GM19463 (cell line): ENCODE results near the gene PLEKHA1.

Experiments used
- ATAC-seq: cut with Tn5 transposase; IDR thresholded peaks from one replicate; pipeline ENCODE4 v1.9.1; 2021; ENCODE audit warnings: mild to moderate bottlenecking, moderate library complexity; ENCODE audit not compliant: unreplicated experiment

PLEKHA1 gene

DNA sequence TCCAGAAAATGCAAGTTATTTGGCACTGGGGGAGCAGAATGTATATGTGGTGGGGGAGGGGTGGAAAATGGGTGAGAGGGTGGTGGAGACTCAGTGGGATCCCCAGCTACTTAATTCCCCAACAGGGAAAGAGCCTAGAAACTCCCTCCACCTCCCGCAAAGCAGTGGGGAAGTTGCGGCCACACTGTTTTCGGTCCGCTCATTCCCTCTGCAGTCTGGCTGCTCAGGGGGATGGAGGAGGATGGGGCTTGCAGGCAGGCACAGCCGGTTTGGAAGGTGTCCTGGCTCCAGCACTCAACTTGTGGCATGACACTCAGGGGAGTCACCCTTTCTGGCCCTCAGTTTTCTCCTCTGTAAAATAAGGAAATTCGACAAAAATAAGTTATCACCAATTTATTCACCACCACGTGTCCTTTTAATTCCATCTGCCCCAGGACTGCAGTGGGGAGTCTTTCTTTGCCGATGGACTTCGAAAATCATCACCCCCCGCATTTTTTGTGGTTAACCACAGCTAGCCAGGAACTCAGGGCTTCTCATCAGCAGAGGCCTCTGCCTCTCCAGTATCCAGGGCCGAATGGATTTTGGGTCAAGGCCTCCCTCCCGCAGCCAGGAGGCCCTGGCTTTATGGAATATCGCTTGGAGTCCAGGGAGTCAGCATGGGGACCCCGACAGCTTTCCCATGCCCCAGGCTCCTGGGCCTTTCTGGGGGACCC lies 85.2 kb downstream of the PLEKHA1 start:
- no peak for ATAC-seq

DNA sequence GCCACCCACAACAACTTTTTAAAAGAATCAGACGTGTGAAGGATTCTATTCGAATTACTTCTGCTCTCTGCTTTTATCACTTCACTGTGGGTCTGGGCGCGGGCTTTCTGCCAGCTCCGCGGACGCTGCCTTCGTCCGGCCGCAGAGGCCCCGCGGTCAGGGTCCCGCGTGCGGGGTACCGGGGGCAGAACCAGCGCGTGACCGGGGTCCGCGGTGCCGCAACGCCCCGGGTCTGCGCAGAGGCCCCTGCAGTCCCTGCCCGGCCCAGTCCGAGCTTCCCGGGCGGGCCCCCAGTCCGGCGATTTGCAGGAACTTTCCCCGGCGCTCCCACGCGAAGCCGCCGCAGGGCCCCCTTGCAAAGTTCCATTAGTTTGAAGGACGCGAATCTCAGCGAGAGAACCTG lies 86.4 kb downstream of the PLEKHA1 start:
- ATAC-seq = no peak

DNA sequence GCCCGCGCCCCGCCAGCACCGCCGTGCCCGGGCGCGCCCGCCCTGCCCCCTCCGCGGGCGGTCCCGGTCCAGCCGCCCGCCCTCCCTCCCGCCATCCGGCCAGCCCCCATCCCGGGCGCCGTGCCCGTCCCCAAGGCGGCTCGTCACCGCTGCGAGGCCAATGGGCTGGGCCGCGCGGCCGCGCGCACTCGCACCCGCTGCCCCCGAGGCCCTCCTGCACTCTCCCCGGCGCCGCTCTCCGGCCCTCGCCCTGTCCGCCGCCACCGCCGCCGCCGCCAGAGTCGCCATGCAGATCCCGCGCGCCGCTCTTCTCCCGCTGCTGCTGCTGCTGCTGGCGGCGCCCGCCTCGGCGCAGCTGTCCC lies 86.8 kb downstream of the PLEKHA1 start, which contains the start of gene HTRA1:
HTRA1 (plus strand) TSS at position 187 of the 362 bp plus-strand sequence; CDS start at position 287, 100 bp downstream.
- no peak for ATAC-seq

DNA sequence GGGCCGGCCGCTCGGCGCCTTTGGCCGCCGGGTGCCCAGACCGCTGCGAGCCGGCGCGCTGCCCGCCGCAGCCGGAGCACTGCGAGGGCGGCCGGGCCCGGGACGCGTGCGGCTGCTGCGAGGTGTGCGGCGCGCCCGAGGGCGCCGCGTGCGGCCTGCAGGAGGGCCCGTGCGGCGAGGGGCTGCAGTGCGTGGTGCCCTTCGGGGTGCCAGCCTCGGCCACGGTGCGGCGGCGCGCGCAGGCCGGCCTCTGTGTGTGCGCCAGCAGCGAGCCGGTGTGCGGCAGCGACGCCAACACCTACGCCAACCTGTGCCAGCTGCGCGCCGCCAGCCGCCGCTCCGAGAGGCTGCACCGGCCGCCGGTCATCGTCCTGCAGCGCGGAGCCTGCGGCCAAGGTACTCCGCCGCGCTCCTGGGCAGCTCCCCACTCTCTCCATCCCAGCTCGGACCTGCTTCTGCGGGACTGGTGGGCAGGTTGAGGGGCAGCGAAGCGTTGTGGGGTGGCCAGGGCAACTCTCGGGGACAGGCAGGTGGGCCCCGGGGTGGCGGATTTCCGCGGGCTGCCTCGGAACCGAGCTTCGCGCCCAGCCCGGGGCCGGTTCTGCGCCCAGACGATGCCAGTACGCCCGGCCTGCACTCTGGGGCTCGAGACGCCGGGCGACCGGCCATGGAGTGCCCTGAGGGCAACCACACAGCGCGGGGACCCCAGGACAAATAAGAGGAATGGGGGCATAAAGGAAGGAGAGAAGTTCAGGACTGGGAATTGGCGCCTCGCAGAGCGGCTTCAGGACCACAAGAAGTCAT lies 87.4 kb downstream of the PLEKHA1 start:
- ATAC-seq = no peak

DNA sequence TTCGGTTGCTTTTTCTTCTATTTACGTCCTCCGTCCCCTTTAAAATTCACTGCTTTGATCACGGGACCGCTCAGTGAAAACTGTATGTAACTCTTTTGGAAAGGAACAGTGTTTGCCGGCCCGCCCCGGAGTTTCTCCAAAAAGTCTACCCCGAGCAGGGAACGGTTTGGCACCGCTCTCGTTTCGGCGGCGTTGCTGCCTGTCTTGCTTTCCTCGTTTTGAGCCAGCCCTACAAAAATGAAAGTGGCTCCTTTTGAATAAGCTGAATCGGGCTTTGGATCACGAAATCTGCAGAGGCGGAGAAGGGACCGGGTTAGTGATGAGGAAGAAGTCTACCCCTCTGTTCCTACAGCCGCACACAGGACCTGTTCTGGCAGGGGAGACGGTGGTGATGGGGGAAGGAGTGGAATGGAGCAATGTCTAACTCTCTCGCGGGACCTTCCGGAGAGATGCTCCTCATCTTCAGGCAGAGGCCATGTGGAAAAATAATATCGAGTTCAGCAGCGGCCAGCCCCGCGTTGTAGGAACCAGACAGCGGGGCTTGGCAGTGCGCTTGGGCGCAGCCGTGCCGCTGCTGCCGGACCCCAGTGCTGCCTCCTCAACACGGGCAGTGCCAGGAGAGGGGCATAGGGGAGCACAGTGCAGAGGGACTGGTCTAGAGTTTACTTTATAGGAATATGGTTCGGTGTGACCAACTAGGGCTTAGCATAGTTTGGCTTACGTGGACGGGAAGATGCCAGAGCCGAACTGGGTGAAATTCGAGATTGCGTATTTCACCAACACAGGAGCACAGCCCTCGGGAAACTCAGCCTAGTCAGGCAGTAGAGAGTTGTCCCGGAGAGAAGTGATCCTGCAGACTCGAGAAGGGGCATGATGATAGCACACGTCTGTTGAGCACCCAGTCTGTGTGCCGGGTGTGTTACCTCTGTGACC lies 88.3 kb downstream of the PLEKHA1 start:
- no peak for ATAC-seq

DNA sequence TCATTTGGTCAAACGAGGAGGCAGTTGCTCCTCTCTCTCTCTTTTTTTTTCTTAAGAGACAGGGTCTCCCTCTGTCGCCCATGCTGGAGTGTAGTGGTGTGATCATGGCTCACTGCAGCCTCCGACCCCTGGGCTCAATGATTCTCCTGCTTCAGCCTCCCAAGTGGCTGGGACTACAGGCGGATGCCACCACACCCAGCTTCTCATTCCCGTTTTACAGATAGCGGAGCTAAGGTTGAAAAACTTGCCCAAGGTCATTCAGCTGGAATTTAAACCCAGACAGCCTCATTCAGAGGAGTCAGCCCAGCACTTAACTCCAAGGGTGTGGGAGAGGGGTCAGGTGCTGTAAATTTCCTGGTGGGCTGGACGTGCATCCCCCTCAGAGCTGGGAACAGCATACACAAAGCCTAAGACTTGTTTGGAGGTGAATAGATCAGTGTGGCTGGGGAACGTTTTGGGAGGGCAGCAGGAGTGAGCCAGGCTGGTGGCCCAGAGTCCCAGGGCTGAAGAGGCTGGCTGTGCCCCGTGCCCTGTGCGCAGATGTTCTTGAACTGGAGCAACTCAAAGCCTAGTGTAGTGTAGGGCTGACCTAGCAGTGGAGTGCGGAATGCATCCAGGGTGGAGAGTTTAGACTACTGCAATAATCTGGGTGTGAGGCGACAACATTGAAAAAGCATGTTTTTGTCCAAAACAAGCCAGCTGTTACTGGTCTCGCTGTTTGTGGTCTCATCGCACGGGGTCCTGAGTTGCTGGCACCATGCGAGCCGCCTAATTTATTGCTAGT lies 89.2 kb downstream of the PLEKHA1 start:
- no peak for ATAC-seq

DNA sequence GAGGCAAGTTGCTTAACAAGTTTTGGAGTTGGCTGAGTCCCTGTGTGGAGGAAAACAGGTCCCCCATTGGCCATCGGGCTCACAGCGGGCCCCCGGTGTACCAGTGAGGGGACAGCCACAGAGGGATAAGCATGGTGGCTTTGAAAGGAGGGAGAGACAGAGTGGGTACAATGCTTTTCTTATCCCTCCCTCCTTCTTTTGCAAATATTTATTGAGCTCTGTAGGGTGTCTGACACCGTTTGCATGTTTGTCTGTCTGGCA lies 89.7 kb downstream of the PLEKHA1 start:
- no peak for ATAC-seq

DNA sequence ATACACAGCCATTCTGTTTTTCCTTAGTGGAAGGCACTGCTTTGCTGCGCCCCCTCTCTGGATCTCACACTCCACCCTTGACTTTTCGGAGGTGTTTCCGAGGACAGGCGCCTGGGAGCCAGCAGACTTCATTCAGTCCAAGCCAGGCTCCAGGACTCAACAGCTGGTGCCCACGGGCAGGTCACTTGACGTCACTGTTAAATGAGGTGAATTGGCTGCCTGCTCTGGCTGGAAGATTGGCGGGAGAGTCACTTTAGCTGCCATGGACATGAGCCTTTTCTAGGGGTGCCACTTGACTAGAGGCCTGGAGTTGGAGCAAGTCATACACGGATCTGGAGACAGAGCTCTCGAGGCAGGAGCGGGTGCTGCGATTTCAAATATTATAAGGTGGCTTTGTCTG lies 90.1 kb downstream of the PLEKHA1 start:
- no peak for ATAC-seq

DNA sequence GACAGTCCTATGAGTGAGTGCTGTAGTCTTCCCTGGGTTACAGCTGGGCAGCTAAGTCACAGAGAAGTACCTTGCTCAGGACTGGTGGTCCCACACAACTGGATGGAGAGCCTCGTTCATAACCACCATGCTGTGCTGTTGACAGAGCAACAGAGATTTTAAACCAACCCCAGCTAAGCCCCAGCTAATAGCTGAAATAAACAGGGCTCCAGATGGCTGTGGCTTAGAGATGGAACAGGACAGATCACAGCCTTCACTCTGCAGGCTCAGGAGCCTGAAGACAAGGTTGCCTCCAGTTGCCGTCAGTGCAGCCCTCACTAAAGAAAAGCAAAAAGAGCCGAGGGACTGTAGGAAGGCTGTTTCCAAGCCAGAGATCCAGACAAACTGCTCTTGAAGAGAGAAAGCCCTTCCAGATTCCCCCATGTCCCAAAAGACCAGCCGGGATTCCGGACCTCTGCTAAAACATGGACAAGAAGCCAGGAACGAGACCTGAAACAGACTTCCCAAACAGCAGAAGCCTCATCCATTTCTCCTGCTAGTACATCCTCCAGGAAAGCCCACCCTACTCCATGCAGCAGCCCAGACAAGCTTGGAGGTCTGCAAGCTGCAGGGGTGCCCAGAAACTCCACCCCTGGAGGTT lies 91.0 kb downstream of the PLEKHA1 start:
- ATAC-seq = no peak

DNA sequence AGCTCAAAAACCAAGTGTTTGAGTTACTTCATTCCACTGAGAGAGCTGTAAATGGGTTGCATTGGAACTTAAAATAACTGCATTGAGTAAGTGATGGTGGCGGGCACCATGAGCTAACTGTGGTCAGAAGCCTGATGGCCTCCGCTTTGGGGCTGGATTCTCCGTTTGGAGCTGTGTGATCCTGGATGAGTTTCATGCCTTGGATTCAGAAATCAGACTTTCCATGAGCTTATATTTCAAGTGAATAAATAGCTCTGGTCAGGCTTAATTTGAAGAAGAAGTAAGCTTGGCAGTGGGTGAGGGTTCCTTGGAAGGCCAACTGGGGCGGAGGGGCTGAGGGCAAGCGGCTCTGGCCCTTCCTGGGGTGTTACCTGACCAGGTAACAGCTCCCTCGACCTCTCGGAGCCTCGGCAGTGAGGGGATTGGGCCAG lies 92.5 kb downstream of the PLEKHA1 start:
- ATAC-seq = no peak

DNA sequence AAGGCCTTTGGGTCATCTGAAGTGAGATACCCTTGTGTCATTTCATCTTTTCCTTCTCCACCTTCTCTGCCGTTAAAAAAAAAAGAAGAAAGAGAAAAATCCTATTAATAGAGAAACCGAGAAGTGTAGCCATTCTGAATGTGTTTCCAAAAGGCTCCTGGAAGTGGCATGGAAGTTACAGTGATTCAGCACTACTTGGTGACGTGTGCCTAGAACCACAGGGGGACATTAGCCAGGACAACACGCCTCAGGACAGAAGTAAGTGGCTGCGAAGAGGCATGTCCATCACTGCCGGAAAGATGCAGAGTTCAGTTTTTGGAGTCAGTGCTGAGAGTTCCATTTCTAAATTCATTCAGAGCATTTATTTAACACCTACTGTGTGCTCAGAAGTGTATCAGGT lies 93.2 kb downstream of the PLEKHA1 start:
- no peak for ATAC-seq

DNA sequence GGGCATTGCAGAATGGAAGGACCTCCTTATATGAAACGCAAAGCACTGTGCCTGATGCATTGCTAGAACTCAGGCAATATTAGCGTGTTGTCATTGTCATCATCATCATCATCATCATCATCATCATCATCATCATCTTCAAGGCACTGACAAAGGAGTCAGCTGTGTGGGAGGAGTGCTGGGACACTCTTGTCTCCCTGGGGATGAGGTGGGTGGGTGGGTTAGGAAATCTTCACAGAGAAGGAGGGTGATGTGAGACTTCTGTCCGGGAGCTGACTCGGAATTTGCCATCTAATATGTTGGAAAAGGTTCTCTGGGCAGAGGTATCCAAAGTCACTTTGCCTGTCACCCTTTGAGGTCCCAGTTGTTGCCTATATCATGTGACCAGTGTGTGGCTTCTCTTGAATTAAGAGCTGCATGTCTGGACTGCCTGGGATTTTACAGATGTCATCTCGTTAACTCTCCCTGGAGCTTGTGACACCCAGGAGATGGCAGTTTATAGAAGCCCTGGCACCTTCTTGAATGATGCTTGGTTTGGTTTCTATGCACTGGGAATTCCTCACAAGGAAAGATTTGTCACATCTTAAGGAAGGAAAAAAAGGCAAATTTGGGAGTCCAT lies 93.9 kb downstream of the PLEKHA1 start:
- ATAC-seq = no peak

DNA sequence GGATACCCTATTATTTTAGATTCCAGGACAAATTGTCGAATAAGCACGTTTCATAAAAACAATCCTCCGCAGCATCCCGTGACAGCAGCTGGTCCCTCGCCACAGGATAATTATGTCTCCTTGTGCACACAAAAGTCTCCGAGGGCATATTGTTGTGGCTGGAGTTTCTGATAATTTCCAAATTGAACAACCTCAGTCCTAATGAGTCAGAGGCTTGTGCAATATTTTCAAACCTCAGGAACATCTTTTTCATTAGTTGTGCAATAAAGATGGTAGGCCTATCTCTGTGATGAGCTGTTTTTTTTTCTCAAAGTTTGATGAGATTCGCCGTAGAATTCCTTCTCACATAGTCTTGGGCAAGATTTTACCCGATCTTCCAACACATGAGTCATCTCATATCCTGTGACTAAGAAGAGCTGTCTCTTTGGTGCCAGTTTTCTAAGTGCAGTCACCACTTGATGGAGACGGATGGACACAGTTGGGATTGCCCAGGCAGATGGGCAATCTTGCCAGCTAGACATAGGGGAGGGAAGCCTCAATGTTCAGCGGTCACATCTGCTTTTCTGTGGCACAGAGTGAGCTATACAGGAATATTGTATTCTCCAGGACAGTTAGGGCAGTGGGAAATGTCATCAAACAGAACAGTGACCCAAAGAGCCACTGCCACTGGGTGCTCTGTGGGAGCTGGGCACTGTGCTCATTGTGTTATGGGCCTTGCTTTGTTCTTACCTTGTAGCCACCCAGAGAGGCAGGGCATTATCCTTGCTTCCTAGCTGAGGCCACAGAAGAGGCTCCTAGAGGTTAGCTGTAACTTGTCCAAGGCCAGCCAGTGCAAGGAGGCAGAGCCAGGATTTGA lies 94.6 kb downstream of the PLEKHA1 start:
- no peak for ATAC-seq

DNA sequence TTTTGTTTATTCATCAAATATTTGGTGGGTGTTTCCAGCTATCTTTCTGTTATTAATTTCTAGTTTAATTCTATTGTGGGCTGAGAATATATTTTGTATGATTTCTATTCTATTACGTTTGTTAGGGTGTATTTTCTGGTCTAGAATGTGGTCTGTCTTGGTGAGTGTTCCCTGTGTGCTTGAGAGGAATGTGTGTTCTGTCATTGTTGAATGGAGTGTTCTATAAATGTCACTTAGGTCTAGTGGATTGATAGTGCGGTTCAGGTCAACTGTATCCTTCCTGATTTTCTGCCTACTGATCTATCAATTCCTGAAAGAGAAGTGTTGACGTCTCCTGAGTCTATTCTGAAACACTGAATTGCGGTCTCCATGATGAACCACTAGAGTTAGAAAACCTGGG lies 95.3 kb downstream of the PLEKHA1 start:
- ATAC-seq = no peak

DNA sequence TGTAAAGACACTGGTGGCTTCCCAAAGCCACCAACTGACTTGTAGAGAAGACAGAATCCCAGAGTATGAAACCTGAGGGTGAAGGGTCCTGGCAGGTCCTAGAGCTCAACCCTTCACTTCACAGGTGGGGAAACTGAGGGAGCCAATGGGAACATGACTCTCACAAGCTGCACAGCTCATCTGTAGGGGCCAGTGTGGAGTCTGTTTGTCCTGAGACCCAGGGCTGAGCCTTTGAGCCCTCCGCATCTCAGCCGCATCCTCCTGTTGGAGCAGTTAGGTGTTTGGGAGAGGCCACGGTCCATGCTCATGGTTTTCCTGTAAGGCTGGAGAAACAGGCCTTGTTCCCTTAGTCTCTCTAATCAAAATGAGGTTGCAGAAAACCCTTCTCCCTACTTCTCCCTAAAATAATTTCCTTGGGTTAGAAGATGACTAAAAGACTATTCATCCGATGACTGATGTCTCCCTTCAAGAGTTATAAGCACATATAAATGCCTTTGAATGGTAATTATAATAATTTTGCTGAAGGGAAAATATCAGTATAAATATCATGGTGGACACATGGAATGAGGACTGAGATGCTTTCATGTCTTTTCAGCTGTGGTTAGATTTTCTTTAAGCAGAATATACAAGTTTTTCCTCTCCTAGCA lies 97.1 kb downstream of the PLEKHA1 start:
- ATAC-seq = no peak

DNA sequence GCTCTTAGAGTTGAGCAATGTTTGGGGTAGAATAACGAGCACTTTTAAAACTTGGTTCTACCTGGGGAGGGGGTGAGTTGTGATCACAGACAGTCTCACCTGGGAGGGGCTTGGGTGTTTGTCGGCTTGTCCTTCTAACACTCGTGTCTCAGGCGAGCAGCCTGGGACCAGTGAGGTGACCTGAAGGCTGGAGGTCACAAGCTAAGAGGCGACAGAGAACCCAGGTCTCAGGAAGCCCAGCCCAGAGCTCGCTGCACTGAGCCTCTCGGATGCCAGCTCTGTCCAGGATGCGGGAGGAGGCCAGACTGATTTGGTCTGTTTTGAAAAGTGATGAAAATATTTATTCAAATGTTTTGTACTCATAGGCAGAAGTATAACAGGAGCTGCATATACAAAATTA lies 98.6 kb downstream of the PLEKHA1 start:
- no peak for ATAC-seq

DNA sequence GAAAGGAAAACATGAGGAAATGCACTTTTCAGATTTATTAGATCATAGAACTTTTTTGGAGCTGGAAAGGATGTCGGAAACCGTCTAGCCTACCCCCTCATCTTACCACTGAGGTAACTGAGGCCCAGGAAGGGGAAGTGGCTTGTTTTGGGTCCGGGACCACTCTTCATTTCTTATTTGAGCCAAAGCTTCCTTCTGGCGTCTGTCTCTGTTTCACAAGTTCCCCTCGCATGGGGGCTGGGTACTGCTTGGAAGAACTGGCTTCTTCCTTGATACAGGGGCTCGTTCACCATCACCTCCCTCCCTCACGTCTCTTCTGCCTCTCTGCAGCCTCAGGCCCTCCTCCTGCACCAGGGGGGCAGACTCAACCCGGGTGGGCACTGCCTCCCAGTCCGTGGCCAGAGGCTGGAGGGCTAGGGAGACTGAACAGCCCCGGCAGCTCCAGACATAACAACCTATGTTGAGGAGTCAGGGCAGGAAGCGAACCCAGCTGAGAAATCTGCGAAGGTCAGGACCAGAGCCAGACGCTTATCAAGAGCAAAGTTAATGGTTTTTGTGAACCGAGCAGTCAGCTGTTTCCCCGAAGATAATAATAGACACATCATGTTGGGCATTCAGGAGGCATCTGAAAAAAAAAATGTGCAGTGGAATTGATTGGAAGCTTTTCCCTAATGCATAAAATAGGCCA lies 99.8 kb downstream of the PLEKHA1 start:
- ATAC-seq = no peak

DNA sequence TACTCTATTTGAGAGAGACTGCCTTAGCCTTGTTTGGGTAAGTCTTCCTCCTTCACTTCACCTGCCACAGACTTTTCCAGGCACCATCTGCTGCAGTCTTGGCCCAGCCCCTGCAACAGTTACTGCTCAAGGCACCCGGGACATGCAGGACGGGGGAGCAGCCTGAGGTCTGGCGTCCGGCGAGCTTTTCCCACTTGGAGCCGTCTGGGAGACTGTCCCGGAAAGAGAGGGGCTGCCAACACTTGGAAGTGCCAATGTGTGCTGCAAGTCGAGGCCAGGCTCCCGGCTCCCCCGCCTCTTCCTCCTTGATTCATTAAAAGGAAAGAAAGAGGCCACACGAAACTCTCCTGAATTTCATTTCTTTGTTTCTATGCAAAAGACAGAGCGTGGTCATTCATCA lies 100.6 kb downstream of the PLEKHA1 start:
- no peak for ATAC-seq
